Activated naive CD8-positive, alpha-beta T cell treated with anti-CD3 and anti-CD28 coated beads, Interleukin-2, amount 50 U/mL, for 16 hours (primary cell): ENCODE measurements around the gene ZMAT5.

Experiments
- DNase-seq: peaks from one replicate; pipeline ENCODE4 v3.0.0-alpha.2; 2020; ENCODE audit warnings: low read depth, low spot score

Gene ZMAT5

DNA sequence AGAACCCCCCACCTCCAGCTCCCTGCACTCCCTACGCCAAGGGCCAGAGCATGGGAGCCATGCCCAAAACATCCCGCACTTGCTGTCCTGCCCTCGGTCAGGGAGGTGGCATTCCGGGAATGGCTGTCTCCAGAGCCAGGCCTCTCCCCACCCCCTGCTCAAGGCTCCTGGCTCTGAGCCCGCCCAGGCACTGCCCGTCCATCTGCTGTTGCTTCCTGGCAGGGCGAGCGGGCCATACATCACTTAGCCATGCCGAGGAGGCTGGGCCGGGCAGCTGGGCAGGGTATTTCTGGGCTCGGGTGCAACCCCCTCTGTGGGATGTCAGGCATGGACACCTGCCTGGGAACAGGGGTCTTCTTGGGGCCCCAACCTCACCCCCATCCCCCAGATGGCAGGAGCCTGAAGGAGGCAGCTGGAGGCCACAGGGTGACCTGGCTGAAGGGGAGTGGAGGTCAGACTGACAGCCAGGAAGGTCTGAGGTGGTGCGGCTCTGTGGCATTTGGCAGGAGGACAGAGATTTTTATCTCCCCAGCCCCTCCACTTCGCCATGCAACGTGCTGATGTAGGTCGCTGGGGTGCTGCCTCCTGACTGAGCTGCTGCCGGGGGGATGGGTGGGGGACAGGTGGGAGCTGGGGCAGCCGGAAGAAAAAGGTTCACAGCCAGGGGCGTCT, 55.7 kb downstream of the ZMAT5 start:
- DNase-seq = no peak

DNA sequence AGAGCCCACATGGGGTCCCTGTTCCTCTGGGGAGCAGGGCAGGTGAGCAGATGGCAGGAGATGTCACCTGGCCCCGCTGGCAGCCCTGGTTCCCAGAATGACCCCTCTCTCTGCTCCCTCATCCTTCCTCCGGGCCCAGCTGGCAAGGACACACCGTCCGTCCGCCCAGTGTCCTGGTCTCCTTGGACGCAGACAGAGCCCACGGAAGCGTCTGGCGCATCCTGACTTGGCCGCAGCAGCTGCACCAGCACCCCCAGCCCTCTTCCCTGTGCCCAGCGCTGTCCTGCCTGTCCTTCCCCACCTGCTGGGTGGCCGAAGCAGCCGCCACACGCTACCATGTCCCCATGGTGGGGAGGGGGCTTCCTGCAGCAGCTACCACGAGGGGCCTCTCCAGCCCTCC, 56.6 kb downstream of the ZMAT5 start:
- DNase-seq = no peak

DNA sequence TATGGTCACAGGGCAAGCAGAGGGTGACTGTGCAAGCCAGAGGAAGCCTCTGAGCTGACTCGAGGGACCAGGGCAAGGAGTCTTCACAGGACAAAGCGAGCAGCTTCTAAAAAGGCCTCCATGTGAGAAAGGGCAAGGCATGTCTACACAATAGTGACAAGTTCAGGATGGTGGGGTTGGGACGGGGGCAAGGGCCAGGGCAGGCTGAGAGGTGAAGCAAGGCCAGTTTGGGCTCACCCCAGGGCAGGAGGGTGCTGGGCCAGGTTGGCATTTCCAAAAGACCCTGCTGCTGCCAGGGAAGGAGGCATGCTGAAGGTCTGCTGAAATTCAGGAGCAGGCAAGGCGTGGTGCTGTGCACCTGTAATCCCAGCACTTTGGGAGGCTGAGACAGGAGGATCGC, 59.3 kb downstream of the ZMAT5 start:
- no peak for DNase-seq

DNA sequence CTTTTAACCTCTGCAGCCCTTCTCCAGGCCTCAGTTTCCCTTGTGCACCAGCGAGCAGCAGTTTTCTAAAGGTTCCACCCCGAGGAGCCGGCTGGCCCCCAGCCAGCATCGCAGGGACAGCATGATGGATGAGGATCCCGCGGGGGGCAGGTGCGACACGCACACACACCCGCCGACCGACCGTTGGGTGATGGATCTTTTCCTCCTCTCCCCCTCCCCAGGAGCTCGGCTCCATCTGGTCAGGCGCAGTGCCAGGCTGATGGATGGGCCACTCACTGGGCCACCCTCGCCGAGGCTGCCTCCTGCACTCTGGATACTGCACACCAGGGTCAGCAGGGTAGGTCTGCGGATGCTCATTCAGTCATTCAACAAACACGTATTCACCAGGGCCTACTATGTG, 59.8 kb downstream of the ZMAT5 start:
- DNase-seq = no peak

DNA sequence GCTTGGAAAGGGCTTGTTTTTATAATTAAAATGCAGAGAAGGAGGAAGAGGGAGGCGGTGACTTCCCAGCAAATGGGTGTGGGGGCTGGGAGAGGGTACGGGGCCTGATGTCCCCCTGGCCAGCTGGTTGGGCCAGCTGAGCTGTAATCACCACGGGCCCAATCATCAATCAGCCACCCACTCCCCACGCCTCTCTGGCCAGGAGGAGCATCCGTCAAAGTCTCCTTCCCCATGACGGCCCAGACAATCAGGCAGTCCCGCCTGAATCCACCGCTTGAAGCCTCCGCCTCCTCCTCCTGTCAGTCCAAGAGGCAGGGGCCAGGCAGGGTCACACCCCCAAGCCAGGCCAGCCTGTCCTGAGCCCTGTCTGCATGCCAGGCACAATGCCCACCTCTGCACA, 60.3 kb downstream of the ZMAT5 start:
- DNase-seq = no peak

DNA sequence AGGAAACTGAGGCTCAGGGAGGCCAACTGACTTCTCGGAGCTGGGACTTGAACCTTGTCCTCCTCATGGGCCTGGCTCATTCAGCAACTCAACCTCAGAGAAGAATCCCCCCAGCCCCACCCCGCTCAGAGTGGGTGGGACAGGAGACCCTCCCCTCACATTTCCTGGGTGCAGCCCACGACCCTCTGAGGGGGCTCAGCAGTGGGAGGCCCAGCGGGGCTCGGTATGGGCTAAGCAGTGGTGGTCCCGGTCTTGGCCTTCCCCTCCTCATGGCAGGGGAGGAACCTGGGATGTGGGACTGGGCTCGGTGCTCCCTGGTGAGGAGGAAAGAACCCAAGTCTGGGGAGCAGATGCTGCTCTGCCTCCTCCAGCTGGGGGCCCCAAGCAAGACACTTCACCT, 61.2 kb downstream of the ZMAT5 start:
- no peak for DNase-seq

DNA sequence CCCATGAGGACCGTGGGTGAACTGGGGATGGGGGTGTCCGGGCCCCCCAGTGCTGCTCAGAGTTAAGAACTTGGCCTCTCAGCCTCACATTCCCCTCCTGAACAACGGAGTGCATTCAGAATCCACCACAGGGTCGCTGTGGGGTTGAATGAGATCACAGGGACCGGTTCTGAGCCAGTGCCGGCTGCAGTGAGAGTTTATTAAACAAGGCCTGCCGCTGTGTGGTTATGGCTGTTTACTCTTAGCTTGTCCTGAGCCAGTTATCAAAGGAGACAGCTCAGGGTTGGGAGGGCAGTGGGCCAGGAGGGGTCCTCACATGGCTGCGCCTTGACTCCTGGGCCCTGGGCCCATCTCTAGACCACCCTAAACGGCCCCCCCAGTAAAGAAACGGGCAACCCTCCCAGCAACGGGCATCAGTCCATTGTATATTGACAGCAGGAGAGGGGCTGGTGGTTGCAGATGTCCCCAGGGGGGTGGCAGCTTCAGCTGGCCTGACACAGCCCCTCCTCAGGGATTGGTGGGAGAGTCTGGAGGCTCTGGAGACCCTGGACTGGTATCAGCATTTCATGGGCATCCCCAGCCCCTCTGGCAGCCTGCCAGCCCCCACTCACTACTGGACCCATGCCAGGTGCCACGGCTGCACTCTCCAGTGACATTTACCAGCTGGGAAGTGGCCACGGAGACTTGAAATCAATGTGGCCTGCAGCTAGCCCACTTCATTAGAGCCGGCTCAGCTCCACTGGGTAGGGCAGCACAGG, 62.1 kb downstream of the ZMAT5 start:
- no peak for DNase-seq

DNA sequence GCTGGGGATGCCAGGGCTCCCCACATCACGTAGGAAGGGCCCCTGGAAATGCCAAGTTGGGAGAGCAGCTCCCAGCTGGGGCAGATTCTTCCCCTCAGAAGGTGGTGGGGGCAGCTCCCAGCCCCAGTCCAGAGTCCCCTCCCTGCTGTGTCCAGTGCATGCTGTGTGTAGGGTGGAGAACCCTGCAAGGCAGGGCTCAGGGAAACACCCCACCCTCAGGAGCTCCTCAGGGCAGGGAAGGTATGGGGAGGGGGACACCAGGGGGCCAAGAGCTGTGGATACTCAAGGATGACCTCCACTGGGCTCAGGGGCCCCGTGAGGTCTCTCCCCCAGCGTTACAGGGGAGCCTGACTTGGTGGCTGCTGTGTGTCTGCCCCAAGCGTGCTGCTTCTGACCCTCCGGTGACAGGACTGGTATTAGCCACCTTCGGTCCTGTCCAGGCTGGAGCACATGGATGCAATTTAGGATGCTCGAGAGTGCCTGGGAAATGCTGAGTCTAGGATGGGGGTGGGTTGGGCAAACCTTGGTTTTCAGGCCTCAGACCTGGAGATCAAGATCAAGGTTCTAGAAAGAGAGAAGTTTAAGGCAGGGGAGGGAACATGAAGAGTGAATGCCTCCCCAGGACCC, 63.1 kb downstream of the ZMAT5 start:
- no peak for DNase-seq

DNA sequence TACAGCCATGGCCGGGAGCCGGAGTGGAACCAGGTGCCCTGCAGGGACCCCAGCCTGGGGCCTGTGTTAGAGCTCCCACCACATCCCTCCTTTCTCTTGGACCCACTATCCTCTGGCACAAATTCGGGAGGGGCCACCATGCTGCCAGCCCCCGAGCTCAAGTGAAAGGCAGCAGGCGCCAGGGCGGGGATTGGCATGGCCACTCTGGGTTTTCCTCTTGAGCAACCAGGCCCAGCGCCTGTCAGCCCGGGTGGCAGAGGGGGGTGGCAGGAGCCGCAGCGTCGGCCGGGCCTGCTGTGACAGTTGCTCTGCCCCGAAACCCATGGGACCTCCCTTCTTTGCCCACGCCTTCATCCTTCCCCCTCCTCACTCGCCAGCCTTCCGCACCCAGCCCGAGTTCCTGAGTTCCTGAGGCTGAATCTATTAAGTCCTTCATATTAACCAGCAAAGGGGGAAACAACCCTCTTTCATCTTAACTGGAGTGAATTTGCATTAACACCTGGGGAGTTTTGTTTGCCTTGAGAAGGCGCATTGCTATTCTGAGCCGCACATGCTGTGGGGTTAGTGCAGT, 63.8 kb downstream of the ZMAT5 start:
- no peak for DNase-seq

DNA sequence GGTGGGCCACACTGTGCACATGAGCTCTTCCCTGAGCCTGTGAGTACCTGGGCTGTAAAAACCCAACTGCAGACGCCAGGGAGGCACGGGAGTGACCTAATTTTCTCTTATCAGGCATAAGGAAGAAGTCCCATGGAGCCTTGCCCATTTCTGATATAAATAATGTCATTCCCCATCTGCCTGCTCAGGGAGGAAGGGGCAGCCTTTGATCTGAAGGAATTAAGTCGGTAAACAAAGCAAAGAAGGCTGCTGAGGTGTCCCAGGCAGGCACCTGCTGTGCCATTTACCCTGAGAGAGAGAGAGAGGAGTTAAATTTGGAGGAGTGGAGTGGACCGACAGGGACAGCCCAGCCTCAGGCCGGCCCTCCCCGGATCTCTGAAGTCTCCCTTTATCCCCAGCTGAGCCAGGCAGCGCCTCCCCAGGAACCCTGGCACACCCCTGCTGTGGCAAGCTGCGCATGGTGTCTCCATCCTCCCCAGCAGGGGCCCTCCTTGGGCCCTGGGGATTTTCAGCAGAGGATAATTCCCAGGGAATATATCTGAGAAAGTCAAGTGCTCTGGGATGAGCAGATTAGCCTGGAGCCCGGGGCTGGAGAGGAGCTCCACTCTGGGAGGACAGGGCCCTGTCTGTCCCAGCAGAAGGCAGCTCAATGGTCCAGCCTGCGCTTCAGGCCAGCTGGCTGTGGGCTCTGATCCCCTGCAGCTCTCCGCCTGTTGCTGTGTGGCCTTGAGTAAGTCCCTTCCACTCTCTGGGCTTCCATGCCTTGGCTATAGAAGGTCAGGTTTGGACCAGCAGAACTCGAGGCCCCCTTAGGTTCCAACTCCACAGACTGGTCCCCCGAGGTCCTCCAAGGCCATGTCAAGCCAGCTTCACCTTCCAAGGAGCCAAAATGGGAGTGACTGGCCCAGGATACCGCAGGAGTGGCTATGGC, 64.5 kb downstream of the ZMAT5 start:
- DNase-seq = no peak

DNA sequence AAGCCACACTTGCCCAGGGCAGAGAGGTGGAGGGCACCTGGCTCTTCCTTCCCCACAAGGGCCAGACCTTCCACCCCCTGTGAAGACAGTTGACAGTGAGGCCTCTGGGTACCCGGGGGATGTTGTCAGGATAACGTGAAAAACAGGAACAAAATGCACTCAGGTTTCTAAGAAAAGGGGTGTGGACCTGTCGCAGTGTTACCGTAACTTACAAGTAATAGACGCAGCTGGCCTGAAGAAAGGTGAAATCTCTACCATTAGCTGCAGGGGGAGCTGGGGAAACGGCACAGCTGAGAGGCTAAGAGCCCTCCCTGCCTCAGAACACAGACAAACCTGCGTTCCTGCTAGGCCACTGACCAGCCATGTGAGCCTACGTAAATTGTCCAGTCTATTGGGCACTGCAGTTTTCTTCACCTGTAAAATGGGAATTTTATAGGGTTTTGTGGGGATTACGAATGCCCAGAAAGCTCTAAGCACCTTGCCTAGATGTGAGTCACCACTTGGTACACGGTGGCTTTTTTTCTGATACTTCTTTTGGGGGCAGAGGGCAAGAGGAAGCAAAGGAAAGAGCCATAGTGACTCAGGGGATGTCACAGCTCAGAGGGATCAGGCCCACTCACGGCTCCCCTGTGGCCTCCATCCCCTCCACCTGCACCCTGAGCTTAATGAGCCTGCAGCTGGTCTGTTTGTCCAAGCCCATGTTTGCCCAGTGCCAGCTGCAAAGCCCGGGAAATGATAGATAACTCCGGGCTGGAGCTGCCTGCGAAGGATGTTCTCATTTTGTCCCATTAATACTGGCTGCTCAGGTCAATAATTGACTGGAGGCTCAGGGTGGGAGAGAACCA, 65.4 kb downstream of the ZMAT5 start:
- DNase-seq = no peak

DNA sequence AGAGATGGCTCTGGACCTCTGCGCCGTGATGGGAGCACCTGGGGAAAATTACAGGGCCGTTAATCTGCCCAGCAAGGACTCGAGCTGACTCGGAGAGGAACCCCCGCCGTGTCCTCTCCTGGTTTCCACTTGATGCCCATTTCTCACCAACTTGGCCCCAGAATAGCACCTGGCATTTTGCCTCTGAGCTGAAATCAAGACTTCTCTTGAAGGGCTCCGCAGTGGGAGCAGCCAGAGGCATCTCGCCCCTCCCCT, 66.0 kb downstream of the ZMAT5 start:
- no peak for DNase-seq

DNA sequence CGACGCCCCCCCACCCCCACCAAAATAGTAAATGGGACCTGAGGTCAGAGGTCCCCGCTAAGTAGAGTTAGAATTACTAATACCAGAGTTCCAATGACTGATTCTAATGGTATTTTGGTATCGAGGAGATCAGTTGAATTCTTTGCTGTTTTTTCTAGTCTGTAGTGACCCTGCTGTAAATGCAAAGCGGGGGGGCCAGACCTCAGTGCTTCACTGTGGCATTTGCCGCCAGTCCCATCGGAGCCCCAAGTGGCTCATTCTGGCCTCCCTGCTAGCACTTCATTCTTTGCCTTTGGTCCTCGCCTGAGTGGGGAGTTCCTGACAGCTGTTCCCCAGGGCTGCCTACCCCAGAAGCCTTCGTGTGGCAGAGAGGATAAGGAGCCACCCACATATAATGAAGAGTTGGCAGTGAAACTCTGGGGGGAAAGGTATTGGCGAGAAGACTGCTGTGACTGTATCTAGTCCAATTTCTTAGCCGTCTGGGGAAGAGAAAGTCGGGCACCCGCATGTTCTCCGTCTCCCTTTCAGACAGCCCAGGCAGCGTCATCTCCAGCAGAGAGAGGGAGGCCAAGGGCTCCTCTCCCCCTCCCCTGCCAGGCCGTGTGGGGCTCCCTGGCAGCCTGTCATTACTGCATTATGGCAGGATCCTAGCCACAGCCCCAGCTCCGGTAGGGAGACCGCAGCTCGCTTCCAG, 66.5 kb downstream of the ZMAT5 start:
- no peak for DNase-seq

DNA sequence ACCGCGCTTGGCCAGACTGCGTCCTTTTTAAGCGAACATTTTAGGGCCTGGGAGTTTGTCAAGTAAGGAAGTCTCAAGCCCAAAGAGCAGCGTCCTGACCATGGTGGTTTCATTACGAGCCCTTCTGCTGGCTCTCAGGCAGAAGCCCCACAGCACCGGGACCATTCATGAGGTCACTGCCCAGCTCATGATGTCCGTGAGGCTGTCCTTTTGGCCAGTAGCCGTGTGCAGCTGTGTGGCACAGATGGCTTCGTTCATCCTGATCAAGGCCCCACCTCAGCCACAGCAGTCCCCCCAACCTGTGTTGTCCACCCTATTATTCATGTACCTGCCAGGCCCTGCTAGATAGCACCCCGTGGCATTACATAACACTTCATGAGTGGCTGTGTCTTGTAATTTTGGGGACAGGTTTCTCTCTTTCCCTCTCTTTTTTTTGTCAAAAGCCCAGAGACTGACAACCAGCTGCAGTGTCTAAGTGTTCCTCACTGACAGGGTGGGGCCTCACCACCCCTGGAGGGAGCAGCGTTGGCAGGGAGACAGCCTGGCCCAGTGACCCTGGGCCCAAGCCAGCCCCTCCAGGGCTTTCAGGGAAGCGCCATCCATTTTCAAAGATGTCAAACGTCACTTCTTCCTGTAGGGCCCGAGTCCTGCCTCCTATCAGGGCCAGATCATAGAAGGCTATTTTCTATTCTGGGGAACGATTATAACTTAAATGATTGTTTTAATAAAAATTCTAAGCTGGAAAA, 68.8 kb downstream of the ZMAT5 start:
- no peak for DNase-seq

DNA sequence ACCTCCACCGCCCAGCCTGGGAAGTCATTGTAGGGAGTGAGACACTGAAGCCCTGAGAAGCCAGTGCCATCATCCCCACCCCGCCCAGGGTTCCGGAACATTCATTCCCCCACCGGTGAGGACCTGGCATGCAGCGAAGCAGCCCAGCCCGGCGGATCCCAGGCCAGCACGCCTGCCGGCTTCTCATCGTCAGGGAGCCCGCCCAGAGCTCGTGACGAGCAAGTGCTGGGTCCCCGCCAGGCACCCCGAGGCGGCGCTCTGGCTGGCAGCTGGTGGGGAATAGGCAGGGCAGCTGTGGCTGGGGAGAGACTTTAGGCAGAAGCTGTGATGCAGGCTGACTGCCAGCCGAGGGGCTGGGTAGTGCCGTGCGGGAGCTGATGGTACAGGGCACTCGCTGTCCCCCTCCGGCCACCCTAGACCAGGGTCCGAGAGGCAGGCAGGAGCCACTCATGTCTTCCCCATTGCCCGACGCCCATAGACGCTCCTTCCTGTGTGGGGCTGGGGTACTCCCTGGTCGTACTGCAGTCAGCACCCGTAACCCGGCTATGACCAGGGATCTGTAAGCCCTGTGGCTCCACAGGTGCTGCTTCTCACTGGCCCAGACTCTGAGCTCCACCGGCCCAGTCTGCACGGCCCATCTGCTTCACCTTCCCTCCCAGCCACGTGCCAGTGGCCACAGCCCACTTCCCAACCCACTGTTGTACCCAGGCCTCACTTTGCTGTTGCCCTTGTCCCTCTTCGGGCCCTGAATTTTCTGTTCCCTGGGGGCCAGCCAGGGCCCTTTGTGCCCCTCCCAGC, 71.5 kb downstream of the ZMAT5 start:
- no peak for DNase-seq

DNA sequence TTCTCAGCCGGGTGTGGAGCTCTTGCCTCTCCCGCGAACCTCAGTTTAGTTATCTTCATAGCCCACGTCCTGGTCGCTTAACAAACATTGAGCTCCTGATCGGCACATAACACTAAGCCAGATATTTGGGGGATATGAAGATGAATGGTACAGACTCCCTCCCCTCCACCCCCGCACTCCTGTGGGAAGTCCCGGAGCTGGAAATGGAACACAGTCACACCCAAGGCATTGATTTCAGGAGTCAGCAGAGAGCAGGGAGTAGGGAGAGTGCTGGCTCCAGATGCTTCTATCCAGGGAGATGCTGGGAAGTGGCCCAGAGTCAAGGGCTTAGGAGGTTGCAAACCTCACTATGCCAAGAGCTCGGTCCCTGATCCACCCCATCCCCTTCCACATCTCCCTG, 73.1 kb downstream of the ZMAT5 start:
- DNase-seq = no peak

DNA sequence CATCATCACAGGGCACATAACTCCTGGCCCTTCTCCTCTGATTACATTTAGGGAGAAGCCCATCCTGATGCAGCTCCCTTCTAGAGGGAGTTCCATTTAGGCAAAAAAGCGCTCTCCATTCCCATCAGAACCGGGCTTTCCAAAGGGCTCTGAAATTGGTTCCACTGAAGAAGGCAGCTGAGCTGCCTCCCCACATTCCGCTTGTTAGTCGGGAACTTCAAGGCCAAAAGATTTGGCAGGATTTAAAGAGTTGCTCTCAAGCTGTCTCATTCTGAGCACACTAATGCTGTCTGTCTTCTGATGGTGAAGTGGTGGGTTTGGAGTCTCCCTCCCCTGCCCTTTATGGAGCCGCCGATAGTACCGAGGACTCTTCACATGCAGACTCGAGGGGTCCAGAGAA, 73.6 kb downstream of the ZMAT5 start:
- DNase-seq = no peak

DNA sequence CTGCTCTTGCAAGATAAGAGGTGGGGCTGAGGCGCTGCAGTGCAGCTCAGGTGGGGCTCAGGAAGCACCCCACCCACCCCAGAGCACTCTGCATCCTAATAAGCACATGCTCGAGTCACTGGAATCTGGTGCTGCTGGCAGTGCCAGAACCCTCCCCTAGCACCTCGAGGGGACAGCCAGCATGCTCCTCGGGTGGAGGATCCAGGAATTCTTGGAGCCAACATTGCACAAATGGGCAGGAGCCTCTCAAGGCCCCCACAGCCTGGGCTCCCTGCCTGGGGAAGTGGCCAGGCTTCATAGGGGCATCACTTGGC, 74.5 kb downstream of the ZMAT5 start:
- no peak for DNase-seq
